Adrenal gland (tissue), 5 donors: ENCODE results near the gene SKOR1.

Source experiments
- CTCF ChIP-seq, 6 experiments: fragments of 450-650 bp in 4 of 6; fragments of 200-600 bp in 2 of 6; sonication (generic) in 1 of 6; IDR thresholded peaks; 1 replicate in 5 of 6; 2 replicates in 1 of 6; pipeline versions ENCODE4 v1.5.1 to v1.8.0; 2016 to 2021; ENCODE audit warnings: antibody characterized with exemption in 6 of 6, mild to moderate bottlenecking in 2 of 6, moderate library complexity in 1 of 6
- POLR2A ChIP-seq, 2 donors: fragments of 450-650 bp; IDR thresholded peaks; one replicate each; pipeline ENCODE4 v1.6.1; 2017; ENCODE audit warnings: antibody characterized with exemption in 2 of 2, mild to moderate bottlenecking in 2 of 2, moderate library complexity in 1 of 2
- donor health status: DM: no; HTN: no; CAD: no.

GRCh38 chr15:67862750-67863441 is 37.6 kb downstream of the SKOR1 start:
- TF ChIP-seq POLR2A (IDR thresholded peaks at IDR 0.05): no peak
- TF ChIP-seq CTCF (IDR thresholded peaks at IDR 0.05): no peak
